GM12878 (cell line): Measurements from ENCODE around the gene SPIRE1. TPM values are rescaled to one million over a fixed set of nuclear protein-coding genes. Genes with fewer than 3 reads are reported as not detected.

Experiments
- ATAC-seq: fragments of 200-7000 bp; cut with Tn5 transposase; 3 replicates; pipeline ENCODE4 v1.9.1; 2020; ENCODE audit warnings: mild to moderate bottlenecking, moderate library complexity
- BruUV-seq: library from RNA; stranded (reverse); fragments of 400-500 nt; replicated peaks from 2 replicates; lab custom pipeline; 2021; lab: Mats Ljungman, UMichigan
- CTCF ChIA-PET: fragments of 300-600 bp; sonication (Branson Sonifier 250); formaldehyde crosslinking; extraction: SDS; loops from one replicate; lab custom pipeline; 2021; ENCODE audit warnings: inconsistent platforms; lab: Yijun Ruan, JAX
- POLR2A ChIA-PET: fragments of 350-600 bp; formaldehyde crosslinking; extraction: SDS; loops from one replicate; lab custom pipeline; 2021; ENCODE audit warnings: inconsistent platforms; lab: Charles Lee
- RAD21 ChIA-PET: fragments of 300-600 bp; sonication (Branson Sonifier 250); formaldehyde crosslinking; loops from one replicate; lab custom pipeline; 2023; ENCODE audit warnings: antibody characterized with exemption; ENCODE audit not compliant: unreplicated experiment; lab: Charles Lee
- SMC1A ChIA-PET: fragments of 300-600 bp; sonication (Branson Sonifier 250); formaldehyde crosslinking; loops from one replicate; lab custom pipeline; 2023; ENCODE audit not compliant: unreplicated experiment, uncharacterized antibody; lab: Charles Lee
- DNase-seq: peaks from one replicate; pipeline ENCODE4 v3.0.0-alpha.2; 2011; ENCODE audit warnings: low read depth, low spot score
- FAIRE-seq: peaks from 3 replicates; lab custom pipeline; 2011; peaks lifted over from hg19 to GRCh38; lab: Jason Lieb, UNC
- H2AFZ ChIP-seq: 2 replicates; pipeline ENCODE4 v1.6.0; 2011; ENCODE audit warnings: low read depth, low read length, control low read depth; ENCODE audit not compliant: control insufficient read depth
- H3K27ac ChIP-seq: 2 replicates; pipeline ENCODE4 v1.5.1; 2011; ENCODE audit warnings: control low read depth; ENCODE audit not compliant: control insufficient read depth, insufficient read depth
- H3K27me3 ChIP-seq, 2 experiments: replicated peaks in 1 of 2; 2 replicates each; pipeline versions ENCODE4 v1.6.0 to v1.6.1; 2011; ENCODE audit warnings: low read length in 1 of 2; ENCODE audit not compliant: control insufficient read depth in 2 of 2, insufficient read depth in 2 of 2
- H3K36me3 ChIP-seq, 2 experiments: 2 replicates each; pipeline ENCODE4 v1.5.1; 2011; ENCODE audit warnings: low read length in 1 of 2; ENCODE audit not compliant: control insufficient read depth in 2 of 2, insufficient read depth in 2 of 2
- H3K4me1 ChIP-seq: 2 replicates; pipeline ENCODE4 v1.6.1; 2011; ENCODE audit warnings: mild to moderate bottlenecking, low read length, moderate library complexity, mixed read lengths; ENCODE audit not compliant: control insufficient read depth, insufficient read depth
- H3K4me2 ChIP-seq: 2 replicates; pipeline ENCODE4 v1.6.0; 2011; ENCODE audit warnings: control low read depth; ENCODE audit not compliant: control insufficient read depth, insufficient read depth
- H3K4me3 ChIP-seq: fragments of 200-600 bp; sonication (generic); 2 replicates; pipeline ENCODE4 v1.5.1; 2016
- H3K79me2 ChIP-seq: 2 replicates; pipeline ENCODE4 v1.6.0; 2011; ENCODE audit warnings: low read length; ENCODE audit not compliant: control insufficient read depth, insufficient read depth
- H3K9ac ChIP-seq: 2 replicates; pipeline ENCODE4 v1.8.0; 2011; ENCODE audit warnings: low read length, control low read depth, mixed read lengths; ENCODE audit not compliant: control insufficient read depth, insufficient read depth
- H3K9me3 ChIP-seq: replicated peaks from 3 replicates; pipeline ENCODE4 v1.5.1; 2011; ENCODE audit warnings: mild to moderate bottlenecking, low read length; ENCODE audit not compliant: control insufficient read depth, insufficient read depth
- H4K20me1 ChIP-seq: 2 replicates; pipeline ENCODE4 v1.6.0; 2011; ENCODE audit not compliant: control insufficient read depth, insufficient read depth
- CHD4 ChIP-seq: fragments of 200-600 bp; sonication (generic); IDR thresholded peaks from 2 replicates; pipeline ENCODE4 v1.6.1; 2016; ENCODE audit warnings: mild to moderate bottlenecking
- EP300 ChIP-seq, 2 experiments: fragments of 150-350 bp in 1 of 2; IDR thresholded peaks; 2 replicates each; pipeline ENCODE4 v1.6.1; 2011 to 2012; ENCODE audit warnings: low read depth in 2 of 2, low read length in 2 of 2, borderline replicate concordance in 1 of 2, improper control_type of control experiment in 1 of 2, inconsistent platforms in 1 of 2; ENCODE audit not compliant: control insufficient read depth in 1 of 2
- FOXK2 ChIP-seq: fragments of 450-650 bp; IDR thresholded peaks from 2 replicates; pipeline ENCODE4 v1.6.1; 2017; ENCODE audit warnings: mild to moderate bottlenecking, moderate library complexity
- MYB ChIP-seq: fragments of 150-350 bp; IDR thresholded peaks from 2 replicates; pipeline ENCODE4 v1.6.1; 2014; ENCODE audit warnings: mild to moderate bottlenecking, low read depth, low read length, borderline replicate concordance
- SPI1 ChIP-seq: IDR thresholded peaks from 2 replicates; pipeline ENCODE4 v1.6.1; 2011; ENCODE audit warnings: low read depth, mild to moderate bottlenecking, low read length, moderate library complexity, borderline replicate concordance; ENCODE audit not compliant: insufficient read depth
- WGBS: methylation state at CpG from one replicate; pipeline ENCODE4 v1.1.6; 2016; ENCODE audit warnings: low lambda C conversion rate; ENCODE audit not compliant: insufficient replicate concordance, insufficient coverage; ENCODE audit errors: missing lambda C conversion rate; 5-methylcytosine and 5-hydroxymethylcytosine counted together
- in situ Hi-C: fragments of 300-500 bp; cut with MboI; formaldehyde crosslinking; loops from 9 replicates; pipeline ENCODE4 v1.14.3; 2018; ENCODE audit warnings: mixed read lengths
- intact Hi-C: fragments of 100-400 bp; cut with micrococcal nuclease; formaldehyde crosslinking; loops from one replicate; pipeline ENCODE4 v1.14.2; 2022; ENCODE audit not compliant: unreplicated experiment
- polyA plus RNA-seq, 11 experiments: library from polyadenylated mRNA; depleted of rRNA in 4 of 11; unstranded in 6 of 11; stranded (reverse) in 5 of 11; fragments of >200 nt; fragmentation: Nextera tagmentation in 4 of 11; fragmentation: Illumina TruSeq in 1 of 11; extraction: Ambion mirVana in 4 of 11; extraction: Trizol in 1 of 11; gene quantifications; 1 replicate in 1 of 11; 2 replicates in 10 of 11; pipeline versions ENCODE4 v1.2.1 to v1.2.3, GENCODE V29; 2011 to 2016; ENCODE audit warnings: inconsistent platforms in 2 of 11, missing spikeins in 2 of 11, low read depth in 1 of 11
- total RNA-seq, 4 experiments: library from RNA; depleted of rRNA in 3 of 4; stranded (reverse); fragments of >200 nt in 3 of 4; fragmentation: Illumina TruSeq in 1 of 4; extraction: Trizol in 1 of 4; gene quantifications; 2 replicates each; pipeline versions ENCODE4 v1.2.1 to v1.2.3, GENCODE V29; 2013 to 2021

The SPIRE1 gene
- total and polyA plus RNA-seq, 10 of the 15 experiments (the other 5 are each of a cell fraction or from before 2014, with no cell fraction given): 0.18 to 9.2 (median 4.3) TPM

DNA sequence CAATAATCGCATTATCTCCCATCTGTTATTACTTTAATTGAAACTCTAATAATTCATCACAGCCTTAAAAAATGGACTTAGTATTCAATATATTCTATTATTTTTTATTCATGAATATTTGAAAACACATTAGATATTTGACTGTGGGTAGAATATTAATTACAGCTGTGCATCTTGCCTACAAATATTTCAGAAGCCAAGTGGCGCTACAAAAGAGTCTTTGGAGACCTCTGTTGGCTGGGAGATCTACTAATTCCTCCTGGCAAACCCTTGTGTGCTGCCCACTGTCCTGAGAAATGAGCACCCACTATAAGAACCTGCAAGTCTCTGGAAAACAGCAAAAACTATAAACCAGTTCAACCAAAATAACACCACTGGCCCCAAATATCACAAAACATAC, 195.7 kb downstream of the SPIRE1 start:
- H3K27ac ChIP-seq: no peak overlapping the region
- intact Hi-C loops: no loop called here
- H3K36me3 ChIP-seq: no peaks in the 10 kb centered on the region
- H4K20me1 ChIP-seq: no peaks in the 10 kb centered on the region
- ATAC-seq (no peak), DNase-seq (no peak), FAIRE-seq (no peak)
- POLR2A ChIA-PET: interaction anchor here (0.6 kb wide), 1 partner anchor 9 kb away, joined by 4 read pairs; no protein-coding TSS in a partner anchor
- H2AFZ ChIP-seq: no peak overlapping the region
- SMC1A ChIA-PET: interaction anchor here (1.1 to 1.7 kb wide), 3 partner anchors 18 to 55 kb away, joined by 3 to 4 read pairs (median 4); no protein-coding TSS in a partner anchor
- in situ Hi-C loops: no loop called here
- H3K4me1 ChIP-seq: no peaks in the 10 kb centered on the region
- H3K79me2 ChIP-seq: no peaks in the 10 kb centered on the region
- RAD21 ChIA-PET: no interaction called here
- BruUV-seq: no TSS peak
- WGBS: 95% methylated on average over 2 of the region's 2 CpGs
- H3K9me3 ChIP-seq: no peaks in the 10 kb centered on the region
- TF ChIP-seq EP300 (IDR thresholded peaks at IDR 0.05; ENCODE audit: borderline replicate concordance in 1 of 2, control insufficient read depth in 1 of 2, low read depth in 2 of 2, low read length in 2 of 2): no peak
- H3K4me3 ChIP-seq: no peak overlapping the region
- H3K27me3 ChIP-seq: no peaks in the 10 kb centered on the region
- CTCF ChIA-PET: interaction anchor here (0.8 to 0.9 kb wide), 2 partner anchors 68 to 71 kb away, joined by 3 to 4 read pairs; no protein-coding TSS in a partner anchor
- H3K4me2 ChIP-seq: no peak overlapping the region
- no peak overlapping the region for H3K9ac ChIP-seq

DNA sequence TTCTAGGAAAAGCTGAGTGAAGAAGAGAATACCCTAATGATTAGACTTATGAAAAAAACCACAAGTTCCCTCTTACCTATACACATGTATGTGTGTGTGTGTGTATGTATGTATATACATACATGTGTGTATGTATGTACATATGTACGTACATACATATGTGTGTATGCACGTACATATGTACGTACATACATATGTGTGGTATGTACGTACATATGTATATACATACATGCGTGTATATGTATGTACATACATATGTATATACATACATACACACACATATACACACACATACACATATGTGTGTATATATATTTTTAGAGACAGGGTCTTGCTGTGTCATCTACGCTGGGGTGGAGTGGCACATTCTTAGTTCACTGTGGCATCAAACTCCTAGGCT, 196.6 kb downstream of the SPIRE1 start:
- RAD21 ChIA-PET: no interaction called here
- POLR2A ChIA-PET: interaction anchor here (0.5 to 0.6 kb wide), 3 partner anchors 8 to 183 kb away, joined by 4 to 7 read pairs (median 7); no protein-coding TSS in a partner anchor
- intact Hi-C loops (no loop called here), in situ Hi-C loops (no loop called here)
- Histone ChIP-seq H3K36me3 (no peaks in the 10 kb centered on the region), H3K4me2 (no peak overlapping the region), H3K4me3 (no peak overlapping the region), H3K4me1 (no peaks in the 10 kb centered on the region), H3K27ac (no peak overlapping the region), H3K79me2 (no peaks in the 10 kb centered on the region), H2AFZ (no peak overlapping the region), H3K27me3 (no peaks in the 10 kb centered on the region), H3K9me3 (no peaks in the 10 kb centered on the region), H4K20me1 (no peaks in the 10 kb centered on the region), H3K9ac (no peak overlapping the region)
- no TSS peak for BruUV-seq
- TF ChIP-seq CHD4 (no peak), MYB (no peak), SPI1 (no peak), FOXK2 (no peak)
- WGBS: 83% methylated on average over 6 of the region's 6 CpGs
- SMC1A ChIA-PET: interaction anchor here (1.1 to 1.7 kb wide), 2 partner anchors 17 to 56 kb away, joined by 3 to 4 read pairs; no protein-coding TSS in a partner anchor
- CTCF ChIA-PET: interaction anchor here (0.7 to 1.0 kb wide), 4 partner anchors 52 to 430 kb away, joined by 3 to 4 read pairs (median 4); no protein-coding TSS in a partner anchor
- FAIRE-seq (no peak), DNase-seq (no peak), ATAC-seq (no peak)
